Urothelium cell line (cell line): ENCODE results near the gene ARID5A.
"Not testable (repeated sequence)": the region's sequence is repeated elsewhere in the genome, so short reads cannot be mapped to it uniquely, and the experiment has no call there.

Source experiments
- DNase-seq: peaks from one replicate; pipeline ENCODE4 v3.0.0; 2011; ENCODE audit warnings: low spot score, mixed read lengths
- FAIRE-seq: peaks from 2 replicates; lab custom pipeline; 2011; peaks lifted over from hg19 to GRCh38; lab: Jason Lieb, UNC

ARID5A gene, protein sequence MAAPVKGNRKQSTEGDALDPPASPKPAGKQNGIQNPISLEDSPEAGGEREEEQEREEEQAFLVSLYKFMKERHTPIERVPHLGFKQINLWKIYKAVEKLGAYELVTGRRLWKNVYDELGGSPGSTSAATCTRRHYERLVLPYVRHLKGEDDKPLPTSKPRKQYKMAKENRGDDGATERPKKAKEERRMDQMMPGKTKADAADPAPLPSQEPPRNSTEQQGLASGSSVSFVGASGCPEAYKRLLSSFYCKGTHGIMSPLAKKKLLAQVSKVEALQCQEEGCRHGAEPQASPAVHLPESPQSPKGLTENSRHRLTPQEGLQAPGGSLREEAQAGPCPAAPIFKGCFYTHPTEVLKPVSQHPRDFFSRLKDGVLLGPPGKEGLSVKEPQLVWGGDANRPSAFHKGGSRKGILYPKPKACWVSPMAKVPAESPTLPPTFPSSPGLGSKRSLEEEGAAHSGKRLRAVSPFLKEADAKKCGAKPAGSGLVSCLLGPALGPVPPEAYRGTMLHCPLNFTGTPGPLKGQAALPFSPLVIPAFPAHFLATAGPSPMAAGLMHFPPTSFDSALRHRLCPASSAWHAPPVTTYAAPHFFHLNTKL

DNA sequence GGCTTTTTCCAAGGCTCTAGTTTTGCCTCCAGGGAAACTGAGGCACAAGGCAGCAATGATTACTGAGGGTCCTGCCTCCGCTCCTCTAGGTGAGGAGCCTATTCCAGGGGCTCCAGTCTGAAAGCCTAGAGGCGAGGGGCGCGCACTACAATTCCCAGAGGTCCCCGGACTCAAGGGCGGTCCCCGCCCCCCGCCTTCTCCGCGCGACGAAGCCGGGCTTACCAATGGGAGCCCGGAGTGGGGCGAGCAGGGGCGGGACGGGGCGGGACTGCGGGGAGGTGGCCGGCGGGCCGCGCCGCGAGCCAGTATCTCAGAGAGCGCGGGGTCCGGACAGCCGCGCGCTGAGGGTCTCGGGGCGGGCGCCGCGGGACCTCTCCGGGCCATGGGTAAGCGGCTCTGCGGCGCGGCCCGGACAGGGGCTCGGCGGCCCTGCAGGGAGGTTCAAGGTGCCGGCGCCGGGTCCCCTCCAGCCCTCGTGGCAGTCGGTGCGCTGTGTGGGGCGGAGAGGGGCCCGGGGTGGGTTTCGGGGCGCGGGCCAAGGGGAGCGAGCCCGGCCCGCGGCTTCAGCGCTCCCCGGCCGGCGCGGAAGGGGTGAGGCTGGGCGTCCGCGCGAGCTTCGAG, at the start of gene ARID5A:
ARID5A (plus strand) TSS at position 308 of the 621 bp plus-strand sequence; CDS start at position 383, 75 bp downstream.
- no peak for FAIRE-seq

DNA sequence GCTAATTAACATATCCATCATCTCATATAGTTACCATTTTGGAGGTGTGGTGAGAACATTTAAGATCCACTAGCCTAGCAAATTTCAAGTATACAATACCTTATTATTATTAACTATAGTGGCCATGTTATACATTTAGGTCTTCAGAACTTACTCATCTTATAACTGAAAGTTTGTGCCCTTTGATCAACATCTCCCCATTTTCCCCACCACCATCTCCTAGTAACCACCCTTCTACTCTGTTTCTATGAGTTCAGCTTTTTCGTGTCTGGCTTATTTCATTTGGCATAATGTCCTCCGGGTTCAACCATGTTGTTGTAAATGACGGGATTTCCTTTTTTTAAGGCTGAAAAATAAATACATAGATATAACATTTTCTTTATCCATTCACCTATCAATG, 47.3 kb upstream of the ARID5A start:
- DNase-seq (no peak), FAIRE-seq (no peak)

More for the DNA sequence above, at the start of gene ARID5A:
- peak; percentile 97 for DNase-seq

DNA sequence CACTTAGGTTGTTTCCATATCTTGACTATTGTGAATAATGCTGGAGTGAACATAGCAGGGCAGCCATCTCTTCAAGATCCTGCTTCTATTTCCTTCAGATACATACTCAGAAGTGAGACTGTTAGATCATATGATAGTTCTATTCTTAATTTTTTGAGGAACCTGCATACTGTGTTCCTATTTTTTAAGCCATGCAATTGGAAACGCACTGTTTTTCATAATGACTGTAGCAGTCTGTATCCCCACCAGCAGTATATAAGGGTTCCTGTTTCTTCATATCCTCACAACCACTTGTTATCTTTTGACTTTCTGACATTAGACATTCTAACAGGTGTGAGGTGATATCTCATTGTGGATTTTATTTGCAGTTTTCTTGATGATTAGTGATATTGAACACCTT, 46.9 kb upstream of the ARID5A start:
- DNase-seq (no peak), FAIRE-seq (no peak)

DNA sequence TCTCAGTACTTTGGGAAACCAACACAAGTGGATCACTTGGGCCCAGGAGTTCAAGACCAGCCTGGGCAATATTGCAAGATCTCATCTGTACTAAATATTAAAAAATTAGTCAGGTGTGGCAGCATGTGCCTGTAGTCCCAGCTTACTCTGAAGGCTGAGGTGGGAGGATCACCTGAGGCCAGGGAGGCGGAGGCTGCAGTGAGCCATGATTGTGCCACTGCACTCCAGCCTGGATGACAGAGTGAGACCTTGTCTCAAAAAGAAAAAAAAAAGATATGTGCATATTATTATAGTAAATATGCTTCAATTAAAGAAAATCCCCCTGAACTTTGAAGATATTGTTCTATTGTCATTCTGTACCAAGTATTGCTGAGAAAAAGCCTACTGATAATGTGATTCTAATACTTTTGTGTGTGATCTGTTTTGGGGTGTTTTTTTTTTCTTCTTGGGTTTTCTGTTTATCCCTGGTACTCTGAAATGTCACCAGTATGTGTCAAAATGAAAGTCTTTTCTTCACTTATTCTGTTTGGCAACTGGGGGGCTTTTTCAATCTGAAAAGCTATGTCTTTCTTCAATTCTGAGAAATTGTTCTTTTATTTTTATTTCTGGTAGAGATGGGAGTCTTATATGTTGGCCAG, 44.6 kb upstream of the ARID5A start:
- no peak for FAIRE-seq
- DNase-seq: no peak

DNA sequence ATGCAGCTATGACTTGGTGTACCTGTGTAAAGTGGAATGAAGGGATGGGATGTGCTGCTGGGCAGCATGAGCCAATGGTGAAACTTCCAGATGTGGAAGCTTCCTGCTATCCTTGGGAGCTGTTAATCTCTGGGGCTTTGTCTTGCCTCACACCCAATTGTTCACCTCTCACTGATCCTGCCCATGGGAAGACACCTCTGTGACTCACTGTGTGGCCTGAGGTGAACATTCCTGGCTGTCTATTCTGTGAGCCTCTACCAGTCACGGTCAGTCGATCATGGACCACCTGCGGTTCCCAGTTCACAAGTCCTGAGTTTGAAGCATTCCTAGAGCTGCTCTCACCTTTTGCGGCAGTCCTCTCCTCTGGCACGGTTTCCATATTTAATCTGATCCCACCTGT, 43.5 kb upstream of the ARID5A start:
- DNase-seq (peak; percentile 72), FAIRE-seq (peak; percentile 82)

DNA sequence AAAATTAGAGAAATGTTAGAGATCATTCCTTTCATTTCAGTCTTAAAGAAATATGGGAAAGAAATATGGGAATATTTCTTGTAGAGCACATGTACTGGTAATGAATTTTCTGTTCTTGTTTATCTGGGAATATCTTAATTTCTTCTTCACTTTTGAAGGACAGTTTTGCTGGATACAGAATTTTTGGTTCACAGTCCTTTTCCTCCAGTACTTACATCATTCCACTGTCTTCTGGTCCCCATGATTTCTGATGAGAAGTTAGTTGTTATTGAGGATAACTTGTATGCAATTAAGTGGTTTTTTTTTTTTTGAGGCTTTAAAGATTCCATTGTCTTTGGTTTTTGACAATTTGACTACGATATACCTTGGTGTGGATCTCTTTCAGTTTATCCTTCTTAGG, 42.4 kb upstream of the ARID5A start:
- no peak for DNase-seq

DNA sequence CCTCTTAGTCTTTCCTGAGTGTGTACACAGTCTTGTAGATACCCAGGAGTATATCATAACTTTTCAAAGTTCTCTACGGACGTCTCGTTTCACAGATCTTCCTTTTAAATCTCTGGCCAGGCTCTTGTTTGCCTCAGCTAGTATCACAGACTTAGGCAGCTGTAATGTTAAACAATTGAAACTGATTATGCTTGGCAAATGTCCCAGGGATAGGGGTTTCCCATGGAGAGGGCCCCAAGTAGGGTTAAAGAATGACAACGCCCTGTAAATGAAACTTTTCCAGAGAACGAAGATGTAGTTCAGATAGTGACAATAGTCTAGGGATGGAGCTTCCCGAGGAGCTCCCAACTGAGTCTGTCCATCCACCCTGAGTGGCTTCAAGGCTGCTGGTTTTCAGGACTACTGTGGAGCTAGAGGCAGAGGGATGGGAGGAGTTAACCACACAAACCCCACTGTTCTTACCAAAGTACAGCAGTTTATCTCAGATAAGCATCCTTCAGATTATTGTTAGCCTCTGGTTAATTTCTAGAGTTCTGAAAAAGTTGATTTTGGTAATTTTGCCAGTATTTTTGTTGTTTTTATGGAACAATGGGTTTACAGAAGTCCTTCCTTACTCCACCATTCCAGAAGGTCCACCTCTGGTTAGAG, 40.4 kb upstream of the ARID5A start:
- no peak for DNase-seq
- no peak for FAIRE-seq

More for the DNA sequence above, 42.4 kb upstream of the ARID5A start:
- FAIRE-seq: no peak

DNA sequence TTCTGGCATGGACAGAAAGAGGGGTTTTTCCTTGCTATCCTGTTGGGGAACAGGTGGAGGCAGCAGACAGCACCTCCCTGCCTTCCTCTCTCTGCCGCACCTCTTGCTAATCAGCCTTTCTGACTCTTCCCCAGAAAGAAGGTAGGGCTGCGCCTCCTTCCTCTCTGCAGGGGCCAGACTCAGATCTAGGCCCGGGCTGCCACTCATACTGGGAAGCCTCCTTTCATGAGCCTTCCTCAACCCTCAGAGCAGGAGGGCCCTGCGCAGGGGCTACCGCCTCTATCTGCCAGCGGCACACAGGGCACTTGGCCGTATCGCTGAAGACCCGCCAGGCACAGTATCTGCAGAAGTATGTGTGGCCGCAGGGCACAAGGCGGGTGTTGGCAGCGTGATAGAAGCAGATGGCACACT, 38.5 kb upstream of the ARID5A start:
- DNase-seq: no peak
- FAIRE-seq: peak; percentile 56

DNA sequence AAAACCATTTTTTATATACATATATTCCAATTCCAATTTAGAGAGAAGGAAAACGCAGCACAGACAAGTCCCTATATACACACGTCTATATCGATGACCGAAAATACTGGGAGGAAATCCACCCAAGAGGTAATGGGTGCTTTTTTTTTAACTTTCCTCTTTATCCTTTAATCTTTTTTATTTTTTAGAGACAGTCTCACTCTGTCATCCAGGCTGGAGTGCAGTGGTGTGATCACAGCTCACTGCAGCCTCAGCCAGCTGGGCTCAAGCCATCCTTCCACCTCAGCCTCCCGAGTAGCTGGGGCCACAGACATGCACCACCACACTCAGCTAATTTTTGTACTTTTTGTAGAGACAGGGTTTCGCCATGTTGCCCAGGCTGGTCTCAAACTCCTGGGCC, 37.9 kb upstream of the ARID5A start:
- not testable (repeated sequence) for DNase-seq, FAIRE-seq

DNA sequence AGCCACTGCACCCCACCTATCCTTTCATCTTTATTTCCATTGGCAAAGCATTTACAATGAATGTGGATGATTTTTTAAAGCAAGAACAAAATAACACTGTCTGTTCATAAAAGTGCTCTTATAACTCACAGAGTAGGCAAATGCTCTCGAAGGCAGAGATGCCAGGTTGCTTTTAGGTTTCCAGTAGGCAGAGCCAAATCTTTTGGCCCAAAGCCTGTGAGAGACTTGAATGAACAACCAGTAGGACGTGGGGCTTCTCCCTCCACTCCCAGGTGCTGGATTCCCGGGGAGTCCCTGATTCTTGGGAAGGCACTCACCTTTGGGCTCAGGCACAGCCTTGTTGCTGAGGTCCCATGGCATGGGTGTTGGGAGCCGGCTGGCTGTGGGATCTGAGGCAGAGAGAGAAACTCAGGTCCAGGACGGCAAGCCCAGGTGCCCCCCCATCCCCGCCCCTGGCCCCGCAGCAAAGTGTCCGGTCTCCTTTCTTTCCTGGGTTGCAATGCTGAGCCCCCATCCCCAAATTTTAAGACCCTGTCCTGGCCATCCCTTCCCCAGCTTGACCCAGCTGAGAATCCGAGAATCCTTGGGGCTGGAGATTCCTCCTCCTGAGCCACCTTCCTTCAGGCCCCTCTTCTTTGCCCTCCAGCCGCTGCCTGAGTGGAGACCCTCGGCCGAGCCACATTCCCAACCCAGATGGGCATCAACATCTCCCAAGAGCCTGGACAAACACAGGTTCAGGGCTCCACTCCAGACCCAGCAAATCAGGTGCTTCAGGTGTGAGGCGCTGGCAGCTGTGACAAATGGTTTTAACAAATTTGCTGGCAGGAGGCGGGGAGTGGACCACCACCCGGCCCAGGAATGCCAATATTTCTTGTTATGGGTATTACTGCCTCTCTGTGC, 37.2 kb upstream of the ARID5A start:
- DNase-seq (no peak), FAIRE-seq (no peak)

DNA sequence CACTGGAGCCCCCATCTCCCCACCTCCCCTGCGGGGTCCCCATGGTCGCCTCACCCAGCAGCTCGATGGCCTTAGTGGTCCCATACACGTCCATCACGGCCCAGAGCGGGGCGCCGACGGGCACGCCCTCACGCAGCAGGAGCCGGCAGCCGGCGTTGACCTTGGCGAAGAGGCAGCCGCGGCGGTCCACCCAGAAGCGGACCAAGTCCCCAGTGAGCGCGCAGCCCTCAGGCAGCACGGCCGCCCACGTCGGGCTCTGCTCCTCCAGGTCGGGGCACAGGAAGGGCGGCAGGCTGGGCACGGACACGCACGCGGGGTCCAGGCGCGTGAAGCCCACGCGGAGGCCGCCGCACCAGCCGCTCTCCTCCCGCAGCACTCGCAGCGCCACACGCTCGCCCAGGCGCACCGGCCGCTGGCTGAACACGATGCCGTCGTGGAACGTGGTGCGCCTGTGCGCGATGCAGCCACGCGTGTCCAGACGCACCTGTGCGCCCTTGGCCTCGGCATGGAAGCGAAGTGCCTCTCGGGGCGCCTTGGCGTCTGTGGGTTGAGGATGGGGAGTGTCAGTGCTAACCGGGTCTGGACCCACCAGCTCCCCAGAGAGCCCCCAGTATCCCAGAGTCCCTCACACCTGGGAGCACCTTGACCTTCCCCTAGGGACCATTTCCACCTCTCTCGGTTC, 36.0 kb upstream of the ARID5A start:
- DNase-seq (no peak), FAIRE-seq (peak; percentile 61)

DNA sequence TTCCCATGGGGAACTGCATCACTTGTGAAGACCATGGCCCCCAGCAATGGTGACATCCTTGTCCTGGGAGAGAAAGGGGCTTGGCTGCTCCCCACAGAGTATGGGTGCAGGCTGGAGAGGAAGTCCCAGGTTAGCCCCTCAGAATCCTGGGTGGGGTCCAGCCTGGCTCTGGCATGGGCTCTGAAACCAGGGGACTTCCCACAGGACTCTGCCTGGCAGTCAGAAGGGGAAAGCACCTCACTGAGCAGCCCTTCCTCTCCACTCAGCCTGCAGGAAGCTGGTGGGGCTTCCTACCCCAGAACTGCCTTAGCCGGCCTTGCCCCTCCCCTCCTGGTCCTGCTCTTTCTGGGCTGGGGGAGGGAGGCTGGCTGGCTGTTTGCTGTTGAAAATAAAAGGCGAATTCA, 35.1 kb upstream of the ARID5A start:
- FAIRE-seq (peak; percentile 9), DNase-seq (no peak)

DNA sequence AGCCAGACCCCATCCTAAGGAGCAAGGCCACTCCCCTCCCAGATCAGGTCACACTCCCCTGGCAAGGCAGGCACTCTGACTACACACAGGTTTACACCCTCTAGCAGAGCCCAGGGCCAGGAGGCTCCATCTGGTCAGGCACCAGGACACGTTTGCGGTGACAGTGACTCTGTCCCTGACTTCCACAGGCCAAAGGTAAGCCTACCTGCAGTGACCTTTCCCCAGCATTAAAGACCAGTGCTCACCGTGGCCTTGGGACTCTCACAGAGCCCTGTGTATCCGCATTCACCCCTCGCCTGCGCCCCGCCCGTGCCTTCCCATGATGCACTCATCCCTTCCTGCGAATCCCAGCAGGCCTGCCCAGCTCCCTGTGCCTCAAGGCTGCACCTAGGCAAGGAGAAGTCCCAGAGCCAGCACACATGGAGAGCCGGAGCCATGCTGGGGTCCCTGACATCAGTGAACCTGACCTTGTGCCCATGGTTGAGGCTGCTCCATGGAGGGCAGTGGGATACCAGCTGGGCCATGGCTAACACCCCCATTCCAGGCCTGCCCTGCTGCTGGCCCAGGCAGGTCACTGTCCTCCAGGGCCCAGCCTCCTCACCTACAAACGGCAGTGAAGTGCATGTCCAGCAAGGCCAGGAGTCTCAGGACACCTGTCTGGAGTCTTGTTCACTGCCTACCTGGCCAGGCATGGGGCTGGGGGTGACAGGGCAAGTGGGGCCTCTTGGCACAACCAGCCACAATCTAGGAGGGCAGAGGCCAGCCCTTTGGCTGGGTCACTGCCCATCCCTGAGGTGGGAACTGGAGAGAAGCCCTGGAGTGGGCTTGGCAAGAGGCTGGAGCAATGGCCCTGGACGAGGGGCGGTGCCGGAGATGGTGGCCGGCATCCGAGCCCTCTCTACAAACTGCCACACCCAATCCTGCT, 34.4 kb upstream of the ARID5A start:
- DNase-seq (no peak), FAIRE-seq (no peak)

DNA sequence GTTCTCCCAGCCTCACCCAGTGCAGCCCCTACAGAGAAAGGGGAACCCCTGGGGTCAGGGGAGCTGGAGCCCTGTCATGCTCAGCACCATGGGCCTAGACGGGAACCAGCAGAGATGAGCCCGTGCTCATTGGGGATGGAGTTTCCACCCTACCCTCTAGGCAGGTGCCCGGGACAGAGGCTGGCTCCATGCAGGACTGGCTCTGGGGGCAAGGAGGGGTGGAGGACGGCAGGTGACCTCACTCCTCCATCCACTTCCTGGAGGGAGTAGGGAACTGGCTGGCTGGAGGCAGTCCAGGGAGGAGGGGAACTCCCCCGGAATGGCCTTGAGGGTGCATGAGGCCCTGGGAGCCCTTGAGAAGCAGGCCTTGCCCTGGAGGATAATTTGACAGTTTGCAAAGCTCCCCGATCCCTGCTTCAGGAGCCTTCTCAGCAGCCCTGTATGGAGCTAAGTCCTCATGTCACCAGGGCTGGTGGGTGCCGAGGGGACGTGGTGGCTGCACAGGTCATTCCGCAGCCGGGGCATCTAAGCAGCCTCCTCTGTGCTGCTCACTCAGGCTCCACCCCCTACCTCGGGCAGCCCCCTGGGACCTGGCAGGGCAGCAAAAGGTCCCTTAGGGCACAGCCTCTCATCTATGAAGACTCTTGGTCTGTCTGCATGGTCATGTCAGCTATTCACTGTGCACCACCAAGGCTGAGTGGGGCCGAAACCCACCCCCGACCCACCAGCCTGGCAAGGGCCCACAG, 33.5 kb upstream of the ARID5A start:
- FAIRE-seq (no peak), DNase-seq (no peak)

DNA sequence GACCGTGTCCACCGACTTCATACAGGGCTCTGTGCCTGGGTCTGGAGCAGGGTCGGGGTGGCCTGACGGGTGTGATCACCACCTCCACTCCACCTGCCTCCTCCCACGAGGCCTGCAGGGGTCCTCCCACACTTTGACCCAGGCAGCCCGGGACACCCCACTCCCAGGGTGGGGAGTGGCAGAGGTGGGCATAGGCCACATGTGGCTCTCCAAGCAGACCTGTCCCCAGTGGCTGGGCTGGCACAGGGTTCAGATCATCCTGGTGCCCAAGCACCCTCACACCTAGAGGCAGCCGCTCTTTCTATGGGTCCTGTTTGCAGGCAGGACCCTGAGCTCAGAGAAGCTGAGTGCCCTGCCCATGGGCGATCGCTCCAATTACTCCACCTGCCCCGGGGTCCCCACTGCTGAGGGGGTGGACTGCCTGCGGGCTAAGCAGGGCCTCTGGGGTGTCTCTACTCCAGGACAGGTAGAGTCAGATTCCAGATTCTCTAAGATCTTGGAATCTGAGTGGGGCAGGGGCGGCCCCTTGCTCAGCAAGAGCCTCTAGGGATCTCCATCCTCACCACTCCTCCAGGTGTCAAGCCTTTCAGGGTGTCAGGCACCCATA, 32.8 kb upstream of the ARID5A start:
- DNase-seq (no peak), FAIRE-seq (no peak)

DNA sequence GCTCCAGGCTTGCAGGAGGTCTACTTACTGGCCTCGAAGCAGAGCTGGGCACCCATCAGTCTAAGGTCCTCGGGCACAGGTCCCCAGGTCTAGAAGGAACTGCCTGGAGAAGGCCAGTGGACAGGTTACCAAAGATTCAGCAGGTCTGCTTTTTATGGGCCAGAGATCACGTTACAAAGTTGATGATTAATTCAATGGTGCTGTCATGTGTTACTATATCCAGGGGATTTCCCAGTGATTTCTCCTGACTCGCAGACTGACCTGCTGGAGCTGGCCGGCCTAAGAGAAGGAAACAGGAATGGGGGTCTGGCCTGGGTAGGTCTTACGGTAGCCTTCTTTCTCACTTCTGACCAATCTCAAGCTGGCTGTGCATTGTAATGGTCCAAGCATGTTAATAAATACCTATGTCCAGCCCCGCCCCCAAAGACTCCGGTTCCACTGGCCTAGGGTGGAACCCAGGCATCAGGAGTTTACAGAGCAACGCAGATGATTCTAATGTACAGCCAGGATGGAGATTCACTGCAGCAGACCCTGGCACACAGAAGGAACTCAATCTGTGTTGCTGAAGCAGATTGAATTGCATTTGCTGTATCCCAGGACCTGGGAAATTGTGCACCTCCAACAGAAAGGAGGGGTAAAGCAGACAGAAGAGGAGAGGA, 31.2 kb upstream of the ARID5A start, which contains the start of gene NEURL3:
NEURL3 (minus strand) TSS at position 127 of the 659 bp plus-strand sequence; CDS start at position 56, 71 bp downstream.
- DNase-seq (peak; percentile 67), FAIRE-seq (no peak)
